Camera-type eye (tissue), 1 donor: ENCODE measurements around the gene OAS3. TPM values are rescaled to one million over a fixed set of nuclear protein-coding genes. Genes with fewer than 3 reads are reported as not detected.

Experiments used
- total RNA-seq: library from RNA; depleted of rRNA; stranded (reverse); fragments of >200 nt; gene quantifications from one replicate; pipeline ENCODE4 v1.2.3, GENCODE V29; 2014

The OAS3 gene
- total RNA-seq, result 10.3 TPM

DNA sequence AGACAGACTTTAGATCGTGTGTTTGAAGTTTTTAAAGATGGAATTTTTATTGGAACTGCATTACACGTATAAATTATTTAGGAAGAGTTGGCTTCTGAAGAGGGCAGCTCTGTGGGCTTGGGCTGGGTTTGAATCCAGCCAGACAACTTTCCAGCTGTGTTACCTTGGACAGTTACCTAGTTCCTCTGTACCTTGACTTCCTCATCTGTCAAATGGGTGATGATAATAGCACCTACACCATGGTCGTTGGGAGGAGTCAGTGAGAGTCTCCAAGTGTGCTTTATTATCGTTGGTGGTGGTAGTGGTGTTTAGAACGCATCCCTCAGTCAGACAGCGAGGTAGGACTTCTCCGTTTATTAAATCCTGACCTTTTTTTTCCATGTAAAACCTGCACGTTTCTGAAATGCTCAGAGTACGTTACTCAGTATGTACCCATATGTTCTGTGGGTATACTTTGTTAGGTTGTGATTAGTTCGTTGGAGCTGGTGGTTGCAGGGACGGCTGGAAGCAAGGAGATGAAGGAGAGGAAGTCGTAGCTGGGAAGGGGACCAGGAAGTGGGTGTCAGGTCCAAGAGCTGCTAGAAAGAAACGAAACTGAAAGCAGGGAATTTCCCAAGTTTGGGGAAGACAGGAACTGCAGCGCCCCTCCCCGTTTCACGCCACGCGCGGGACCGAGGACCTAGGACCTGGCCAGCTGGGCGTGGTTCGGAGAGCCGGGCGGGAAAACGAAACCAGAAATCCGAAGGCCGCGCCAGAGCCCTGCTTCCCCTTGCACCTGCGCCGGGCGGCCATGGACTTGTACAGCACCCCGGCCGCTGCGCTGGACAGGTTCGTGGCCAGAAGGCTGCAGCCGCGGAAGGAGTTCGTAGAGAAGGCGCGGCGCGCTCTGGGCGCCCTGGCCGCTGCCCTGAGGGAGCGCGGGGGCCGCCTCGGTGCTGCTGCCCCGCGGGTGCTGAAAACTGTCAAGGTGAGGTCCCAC lies at the start of gene OAS3:
TSS of gene OAS3 (plus strand) at position 734 of the 979 bp plus-strand sequence. CDS start at position 791, 57 bp downstream.

DNA sequence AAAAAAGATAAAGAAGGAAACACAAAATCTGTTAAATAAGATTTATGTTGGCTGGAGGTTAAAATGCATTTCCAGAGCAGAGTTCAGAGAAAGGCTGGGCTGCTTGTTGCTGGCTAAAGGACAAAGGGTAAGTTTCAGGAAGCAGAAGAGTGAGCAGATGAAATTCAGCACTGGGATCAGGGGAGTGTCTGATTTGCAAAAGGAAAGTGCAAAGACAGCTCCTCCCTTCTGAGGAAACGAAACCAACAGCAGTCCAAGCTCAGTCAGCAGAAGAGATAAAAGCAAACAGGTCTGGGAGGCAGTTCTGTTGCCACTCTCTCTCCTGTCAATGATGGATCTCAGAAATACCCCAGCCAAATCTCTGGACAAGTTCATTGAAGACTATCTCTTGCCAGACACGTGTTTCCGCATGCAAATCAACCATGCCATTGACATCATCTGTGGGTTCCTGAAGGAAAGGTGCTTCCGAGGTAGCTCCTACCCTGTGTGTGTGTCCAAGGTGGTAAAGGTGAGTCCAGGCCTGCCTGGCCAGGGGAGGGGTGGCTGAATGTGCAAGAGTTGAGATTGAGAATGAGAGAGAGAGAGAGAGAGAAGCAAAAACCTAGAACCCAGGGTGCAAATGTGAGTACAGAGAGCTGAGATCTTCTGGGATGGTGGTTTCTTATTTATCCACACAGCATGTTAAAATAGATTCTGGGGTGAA lies 31.4 kb upstream of the OAS3 start, which contains the start of gene OAS1:
TSS of gene OAS1 (plus strand) at position 251 of the 703 bp plus-strand sequence. CDS start at position 329, 78 bp downstream.

DNA sequence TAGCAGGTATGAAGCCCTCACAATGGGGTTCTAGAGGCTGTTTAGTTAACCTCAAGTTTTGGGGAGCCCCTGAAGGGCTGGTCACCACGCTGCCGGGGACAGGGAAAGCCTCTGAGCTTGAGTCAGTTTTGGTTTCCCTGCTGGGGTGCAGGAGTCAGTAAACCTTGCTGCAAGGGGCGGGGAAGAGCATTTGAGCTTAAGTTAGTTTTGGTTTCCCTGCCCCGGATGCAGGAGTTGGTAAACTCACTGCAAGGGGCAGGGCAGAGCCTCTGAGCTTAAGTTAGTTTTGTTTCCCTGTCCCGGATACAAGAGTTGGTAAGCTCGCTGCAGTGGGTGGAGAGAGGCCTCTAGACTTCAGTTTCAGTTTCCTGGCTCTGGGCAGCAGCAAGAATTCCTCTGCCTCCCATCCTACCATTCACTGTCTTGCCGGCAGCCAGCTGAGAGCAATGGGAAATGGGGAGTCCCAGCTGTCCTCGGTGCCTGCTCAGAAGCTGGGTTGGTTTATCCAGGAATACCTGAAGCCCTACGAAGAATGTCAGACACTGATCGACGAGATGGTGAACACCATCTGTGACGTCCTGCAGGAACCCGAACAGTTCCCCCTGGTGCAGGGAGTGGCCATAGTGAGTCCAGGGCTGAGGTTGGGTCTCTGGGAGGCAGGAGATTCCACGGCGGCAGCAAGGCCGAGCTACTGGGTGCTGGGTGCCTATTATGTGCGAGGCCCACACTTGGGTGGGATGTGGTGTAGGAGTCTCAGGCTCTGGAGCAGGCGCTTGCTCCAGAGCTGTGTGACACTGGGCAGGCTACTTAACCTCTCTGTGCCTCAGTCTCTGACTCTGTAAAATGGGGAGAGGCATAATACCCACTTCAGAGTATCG lies 40.1 kb downstream of the OAS3 start, which contains the start of gene OAS2:
TSS of gene OAS2 (plus strand) at position 357 of the 878 bp plus-strand sequence. CDS start at position 447, 90 bp downstream.

Other genes starting within 250 kb of the OAS3 start
- gene RPH3A, start 146.7 kb upstream of the OAS3 start, total RNA-seq, result 2.5 TPM
- gene OAS1, start 31.5 kb upstream of the OAS3 start, total RNA-seq, result 5.7 TPM
- gene OAS2, start 40.0 kb downstream of the OAS3 start, total RNA-seq, result 3.4 TPM
- gene DTX1, start 118.3 kb downstream of the OAS3 start, total RNA-seq, result 19.1 TPM
- 2.9 TPM for gene RASAL1, start 197.3 kb downstream of the OAS3 start, total RNA-seq
- gene CFAP73, start 211.2 kb downstream of the OAS3 start, total RNA-seq, result not detected
- 21.4 TPM for gene DDX54, start 247.0 kb downstream of the OAS3 start, total RNA-seq
- 11.6 TPM for gene RITA1, start 247.2 kb downstream of the OAS3 start, total RNA-seq